ENCODE data around the gene ZFP36.

Gene ZFP36

DNA sequence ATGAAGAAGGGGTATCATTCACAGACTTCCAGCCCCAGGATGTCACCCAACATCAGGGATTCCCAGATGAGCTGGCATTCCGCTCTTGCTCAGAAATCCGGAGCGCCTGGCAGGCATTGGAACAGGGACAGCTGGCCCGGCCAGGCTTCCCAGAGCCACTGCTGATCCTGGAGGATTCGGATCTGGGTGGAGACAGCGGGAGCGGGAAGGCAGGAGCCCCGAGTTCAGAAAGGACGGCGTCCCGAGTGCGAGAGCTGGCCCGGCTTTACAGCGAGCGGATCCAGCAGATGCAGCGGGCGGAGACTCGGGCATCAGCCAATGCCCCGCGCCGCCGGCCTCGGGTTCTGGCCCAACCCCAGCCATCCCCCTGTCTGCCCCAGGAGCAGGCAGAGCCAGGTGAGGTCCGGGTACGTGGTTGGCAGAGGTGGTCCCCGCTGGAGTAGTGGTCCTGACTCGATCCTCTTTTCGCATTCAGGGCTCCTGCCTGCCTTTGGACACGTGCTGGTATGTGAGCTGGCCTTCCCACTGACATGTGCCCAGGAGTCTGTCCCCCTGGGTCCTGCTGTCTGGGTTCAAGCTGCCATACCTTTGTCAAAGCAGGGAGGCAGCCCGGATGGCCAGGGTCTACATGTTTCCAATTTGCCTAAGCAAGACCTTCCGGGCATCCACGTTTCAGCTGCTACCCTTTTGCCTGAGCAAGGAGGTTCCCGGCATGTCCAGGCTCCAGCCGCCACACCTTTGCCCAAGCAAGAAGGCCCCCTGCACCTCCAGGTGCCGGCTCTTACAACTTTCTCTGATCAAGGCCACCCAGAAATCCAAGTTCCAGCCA is 16.8 kb downstream of the ZFP36 start:
- DNase-seq = no peak

DNA sequence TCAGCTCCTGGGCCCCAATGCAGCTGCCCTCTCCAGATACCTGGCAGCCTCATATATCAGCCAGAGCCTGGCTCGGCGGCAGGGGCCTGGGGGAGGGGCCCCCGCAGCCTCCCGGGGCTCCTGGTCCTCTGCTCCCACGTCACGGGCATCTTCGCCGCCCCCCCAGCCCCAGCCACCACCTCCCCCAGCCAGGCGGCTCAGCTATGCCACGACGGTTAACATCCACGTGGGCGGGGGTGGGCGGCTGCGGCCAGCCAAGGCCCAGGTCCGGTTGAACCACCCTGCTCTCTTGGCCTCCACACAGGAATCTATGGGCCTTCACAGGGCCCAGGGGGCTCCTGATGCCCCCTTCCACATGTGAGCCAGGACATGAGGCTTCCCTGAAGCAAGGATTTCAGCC is 18.3 kb downstream of the ZFP36 start:
- DNase-seq = no peak

DNA sequence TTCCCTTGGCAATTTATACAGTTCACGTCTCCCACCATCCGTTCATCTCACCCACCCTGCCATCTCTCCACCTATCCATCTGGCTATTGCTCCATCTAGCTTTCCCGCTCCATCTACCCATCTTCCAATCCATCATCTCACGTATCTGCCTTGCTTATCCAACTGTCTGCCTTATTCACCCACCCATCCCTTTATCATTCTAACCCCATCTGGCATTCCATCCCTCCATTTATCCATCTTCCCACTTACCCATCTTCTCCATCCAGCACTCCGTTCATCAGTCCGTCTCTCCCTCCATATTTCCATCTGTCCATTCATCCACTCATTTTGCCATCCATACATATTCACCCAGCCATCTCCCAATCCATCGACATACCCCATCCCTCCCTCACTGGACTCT is 19.1 kb downstream of the ZFP36 start:
- DNase-seq = no peak

DNA sequence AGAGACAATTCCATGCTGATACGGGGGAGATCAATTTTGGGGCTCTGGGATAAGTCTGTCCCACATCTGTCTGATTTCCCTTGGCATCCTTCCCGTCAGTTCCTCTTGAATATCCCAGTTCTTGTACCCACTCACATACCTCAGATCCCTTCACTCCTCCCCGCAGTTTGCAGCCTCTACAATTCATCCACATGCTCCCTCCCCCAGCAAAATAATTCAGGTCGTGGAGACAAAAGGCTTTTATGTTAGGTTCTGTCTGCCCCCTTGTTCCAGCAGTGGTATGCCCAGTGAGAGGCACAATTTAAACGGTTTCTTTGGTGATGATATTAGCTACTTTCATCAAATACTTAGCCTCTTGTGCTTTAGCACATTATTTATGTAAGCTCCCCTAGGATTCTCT is 19.5 kb downstream of the ZFP36 start:
- DNase-seq = no peak

DNA sequence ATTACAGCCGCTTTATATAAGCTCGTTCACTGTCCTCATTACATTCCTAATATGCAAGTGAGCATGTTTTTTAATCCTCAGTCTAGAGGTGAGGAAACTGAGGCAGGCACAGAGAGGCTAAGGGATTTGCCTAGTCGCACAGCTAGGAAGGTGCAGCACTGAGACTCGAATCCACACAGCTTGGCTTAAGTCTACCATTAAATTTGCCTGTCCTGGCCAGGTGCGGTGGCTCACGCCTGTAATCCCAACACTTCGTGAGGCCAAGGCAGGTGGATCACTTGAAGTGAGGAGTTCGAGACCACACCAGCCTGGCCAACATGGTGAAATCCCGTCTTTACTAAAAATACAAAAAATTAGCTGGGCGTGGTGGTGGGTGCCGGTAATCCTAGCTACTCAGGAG is 21.1 kb downstream of the ZFP36 start:
- no peak for DNase-seq

DNA sequence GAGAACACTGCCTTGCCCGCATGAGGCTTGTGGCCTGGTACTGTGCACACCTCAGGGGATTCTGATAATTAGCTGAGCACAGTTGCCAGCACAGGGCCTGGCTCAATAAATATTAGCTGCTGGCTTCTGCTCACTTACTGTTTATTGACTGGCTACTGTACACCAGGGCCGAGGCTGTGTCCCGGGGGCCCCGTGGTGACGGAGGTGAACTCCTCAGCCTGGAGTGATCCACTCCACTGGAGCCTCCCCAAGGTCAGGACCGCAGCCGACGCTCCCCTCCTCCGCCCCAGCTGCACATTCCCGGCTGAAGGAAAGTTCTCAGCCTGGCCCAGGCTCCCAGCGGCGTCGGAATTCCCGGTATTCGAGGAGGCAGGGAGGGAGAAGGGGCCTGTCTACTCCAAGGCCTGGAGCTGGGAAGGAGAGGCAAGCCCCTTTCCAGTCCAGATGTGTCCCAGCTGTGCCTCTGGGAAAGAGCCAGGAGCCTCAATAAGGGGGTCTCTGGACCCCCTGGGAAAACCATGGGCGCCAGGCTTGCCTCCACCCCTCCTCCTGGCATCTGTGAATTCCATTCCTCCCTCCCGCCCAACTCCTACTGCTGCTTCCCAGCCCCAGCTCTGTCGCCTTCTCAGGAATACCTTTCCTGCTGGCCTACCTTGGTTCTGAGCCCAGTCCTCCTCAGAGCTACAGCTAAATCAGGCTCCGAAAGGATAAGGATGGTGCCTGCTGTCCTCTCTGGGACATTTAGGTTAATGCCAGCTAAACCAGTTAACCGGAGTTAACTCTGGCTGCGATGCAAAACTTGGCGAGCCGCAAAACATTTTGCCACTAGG is 21.9 kb downstream of the ZFP36 start:
- DNase-seq = no peak

DNA sequence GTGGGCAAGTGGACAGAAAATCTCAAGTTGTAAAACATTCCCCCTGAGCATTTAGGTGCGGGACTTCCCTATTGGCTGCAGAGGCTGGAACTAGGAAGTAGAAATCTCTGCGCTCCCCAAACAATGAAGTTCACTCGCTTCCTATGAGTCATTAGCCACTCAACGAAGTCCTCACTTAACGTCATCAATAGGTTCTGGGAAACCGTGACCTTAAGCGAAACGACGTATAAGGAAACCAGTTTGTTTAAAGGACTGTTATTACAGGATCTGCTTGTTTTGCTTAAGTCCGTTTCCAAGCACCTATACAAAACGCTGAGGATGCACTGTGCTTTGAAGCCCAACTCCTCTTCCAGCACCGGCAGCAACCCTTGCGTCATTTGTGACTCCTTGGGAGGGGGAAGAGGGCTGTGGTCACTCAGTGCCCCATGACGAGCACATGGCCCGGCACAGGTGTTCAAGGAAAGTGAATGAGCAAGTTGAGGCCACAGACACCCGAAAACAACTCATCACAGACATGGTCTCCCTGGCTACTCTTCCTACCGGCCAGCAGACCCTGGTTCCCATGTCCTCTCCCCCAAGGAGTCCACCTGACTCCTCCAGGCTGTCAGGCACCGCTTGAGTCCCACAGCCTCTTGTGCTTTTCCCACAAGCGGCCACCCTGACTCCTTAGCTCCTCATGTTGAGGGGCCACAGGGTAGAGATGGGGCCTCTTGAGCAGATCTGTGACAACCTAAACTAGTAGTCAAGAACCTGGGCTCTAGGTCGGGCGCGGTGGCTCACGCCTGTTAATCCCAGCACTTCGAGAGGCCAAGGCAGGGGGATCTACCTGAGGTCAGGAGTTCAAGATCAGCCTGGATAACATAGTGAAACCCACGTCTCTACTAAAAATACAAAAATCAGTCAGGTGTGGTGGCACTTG is 24.3 kb downstream of the ZFP36 start:
- DNase-seq = peak; percentile 92

DNA sequence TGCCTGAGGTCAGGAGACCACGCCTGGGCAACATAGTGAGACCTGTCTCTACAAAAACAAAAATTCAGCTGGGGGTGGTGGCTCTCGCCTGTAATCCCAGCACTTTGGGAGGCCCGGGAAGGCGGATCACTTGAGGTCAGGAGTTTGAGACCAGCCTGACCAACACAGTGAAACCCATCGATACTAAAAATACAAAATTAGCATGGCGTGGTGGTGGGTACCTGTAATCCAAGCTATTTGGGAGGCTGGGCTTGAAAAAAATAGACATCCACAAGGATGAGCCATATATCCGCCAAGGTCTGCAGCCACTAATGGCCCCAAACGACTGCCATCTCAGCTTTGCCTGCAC is 26.0 kb downstream of the ZFP36 start:
- no peak for DNase-seq

DNA sequence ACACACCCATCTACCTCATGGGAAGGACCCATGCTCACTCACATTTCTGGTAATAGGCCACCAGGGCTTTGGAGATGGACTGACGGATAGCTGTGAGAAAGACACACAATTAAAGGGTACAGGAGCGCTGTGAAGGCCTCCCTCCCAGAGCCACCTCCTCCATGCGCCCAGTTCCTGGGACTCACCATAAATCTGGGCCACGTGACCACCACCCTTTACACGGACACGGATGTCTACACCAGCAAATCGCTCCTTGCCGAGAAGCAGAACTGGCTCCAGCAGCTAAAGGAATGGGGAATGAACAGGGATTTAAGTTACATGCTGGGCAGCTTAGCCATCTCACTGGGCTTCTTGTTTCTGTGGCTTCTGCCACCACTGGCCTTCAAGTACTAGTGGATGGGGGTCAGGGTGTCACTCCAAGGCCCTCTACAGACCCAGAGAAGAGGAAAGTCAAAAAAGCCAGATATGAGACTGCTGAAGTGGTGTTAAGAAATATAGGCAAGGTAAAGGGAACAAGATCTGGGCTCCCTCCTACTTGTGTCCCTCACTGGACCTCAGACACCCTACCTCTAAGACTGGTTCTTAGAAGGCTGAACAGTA is 26.9 kb downstream of the ZFP36 start:
- no peak for DNase-seq

DNA sequence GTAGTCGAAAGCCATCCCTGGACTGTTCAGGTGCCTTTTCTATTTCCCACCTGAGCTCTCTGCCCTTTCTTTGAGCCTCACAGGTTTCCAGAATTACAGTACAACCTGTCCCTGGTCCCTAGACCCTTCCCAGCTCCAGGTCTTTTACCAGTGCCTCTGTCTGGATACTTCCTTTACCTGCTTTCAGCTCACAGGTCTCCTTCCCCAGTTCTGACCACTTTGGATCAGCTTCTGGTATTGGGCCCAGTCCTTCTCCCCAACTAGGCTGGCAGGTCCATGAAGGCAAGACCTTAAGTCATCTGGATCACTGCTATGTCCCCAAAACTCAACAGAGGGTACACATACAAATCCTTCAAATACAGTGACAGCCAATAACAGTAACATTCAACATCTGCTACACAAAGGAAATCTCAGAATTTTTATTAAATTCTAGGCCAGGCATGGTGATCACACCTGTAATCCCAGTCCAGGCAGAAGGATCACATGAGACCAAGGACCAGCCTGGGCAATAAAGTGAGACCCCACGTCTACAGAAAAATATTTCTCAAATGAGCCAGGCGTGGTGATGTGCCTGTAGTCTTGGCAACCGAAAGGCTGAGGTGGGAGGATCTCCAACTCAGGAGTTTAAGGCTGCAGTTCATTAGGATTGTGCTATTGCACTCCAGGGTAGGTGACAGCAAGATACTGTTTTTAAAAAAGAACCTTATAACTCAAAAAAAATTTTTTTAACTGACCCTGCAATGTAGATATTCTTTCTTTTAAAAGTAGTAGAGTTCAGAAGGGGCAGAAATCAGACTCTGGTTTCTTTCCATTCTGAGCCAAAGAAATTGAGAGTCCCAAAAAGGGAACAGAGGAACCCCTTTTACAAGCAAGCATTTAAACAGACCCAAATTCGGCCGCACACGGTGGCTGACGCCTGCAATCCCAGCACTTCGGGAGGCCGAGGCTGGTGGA is 27.8 kb downstream of the ZFP36 start:
- DNase-seq = no peak

DNA sequence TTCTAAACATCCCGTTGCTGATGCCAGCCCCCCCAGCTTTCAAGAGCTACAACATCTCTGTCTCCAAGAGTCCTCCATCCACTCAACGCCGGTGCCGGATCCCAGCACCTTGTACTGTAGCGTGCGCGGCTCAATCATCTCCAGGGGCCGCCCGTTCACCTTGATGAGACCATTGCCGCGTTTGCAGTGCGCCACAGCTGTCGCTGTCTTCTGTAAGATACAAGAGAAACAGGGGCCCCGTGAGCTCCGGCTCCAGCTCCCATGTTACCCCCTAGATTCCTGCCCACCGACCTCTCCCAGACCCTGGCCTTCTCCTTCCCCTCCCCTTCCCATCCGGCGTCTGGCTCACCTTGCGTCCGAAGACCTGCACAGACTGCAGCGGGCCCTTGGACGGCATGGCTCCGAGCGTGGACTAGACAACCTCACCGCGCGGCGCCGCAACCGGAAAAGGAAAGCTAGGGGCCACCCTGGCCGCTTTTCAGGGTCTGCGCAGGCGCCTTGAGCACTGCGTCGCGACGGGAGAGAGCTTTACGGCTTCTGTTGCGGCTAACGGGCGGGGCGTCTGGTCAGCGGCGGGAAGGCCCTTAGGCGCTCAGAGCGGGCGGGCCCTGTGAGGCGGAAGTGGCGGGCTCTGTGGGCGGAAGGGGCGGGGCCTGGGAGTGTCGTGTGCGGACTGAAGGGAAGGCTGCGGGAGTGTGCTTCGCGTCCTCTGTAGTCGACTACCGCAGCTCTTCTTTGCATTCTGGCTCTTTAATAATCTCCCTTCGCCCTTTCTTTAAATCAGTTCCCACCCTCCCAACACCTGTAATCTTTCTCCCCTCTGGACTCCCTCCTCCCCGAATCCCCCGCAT is 29.1 kb downstream of the ZFP36 start, which contains the start of gene RPS16:
TSS of gene RPS16 (minus strand) at position 451 of the 851 bp plus-strand sequence. CDS start at position 397, 54 bp downstream.
- DNase-seq = peak; percentile 99

DNA sequence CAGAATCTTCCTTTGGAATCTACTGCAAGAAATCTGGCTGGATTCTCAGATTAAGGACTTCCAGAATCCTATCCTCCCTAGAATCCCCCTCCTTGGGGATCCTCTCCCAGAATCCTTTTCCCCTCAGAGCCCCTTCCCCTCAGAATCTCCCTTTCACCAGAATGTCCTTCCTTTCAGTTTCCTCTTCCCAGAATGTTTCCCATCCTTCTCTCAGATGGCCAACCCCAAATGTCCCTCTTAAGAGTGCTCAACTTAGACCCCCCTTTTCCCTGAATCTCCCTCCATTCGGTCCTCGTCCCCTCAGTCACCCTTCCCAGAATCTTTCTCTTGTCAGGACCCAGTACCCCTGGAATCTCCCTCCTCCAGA is 29.7 kb downstream of the ZFP36 start:
- DNase-seq = no peak

DNA sequence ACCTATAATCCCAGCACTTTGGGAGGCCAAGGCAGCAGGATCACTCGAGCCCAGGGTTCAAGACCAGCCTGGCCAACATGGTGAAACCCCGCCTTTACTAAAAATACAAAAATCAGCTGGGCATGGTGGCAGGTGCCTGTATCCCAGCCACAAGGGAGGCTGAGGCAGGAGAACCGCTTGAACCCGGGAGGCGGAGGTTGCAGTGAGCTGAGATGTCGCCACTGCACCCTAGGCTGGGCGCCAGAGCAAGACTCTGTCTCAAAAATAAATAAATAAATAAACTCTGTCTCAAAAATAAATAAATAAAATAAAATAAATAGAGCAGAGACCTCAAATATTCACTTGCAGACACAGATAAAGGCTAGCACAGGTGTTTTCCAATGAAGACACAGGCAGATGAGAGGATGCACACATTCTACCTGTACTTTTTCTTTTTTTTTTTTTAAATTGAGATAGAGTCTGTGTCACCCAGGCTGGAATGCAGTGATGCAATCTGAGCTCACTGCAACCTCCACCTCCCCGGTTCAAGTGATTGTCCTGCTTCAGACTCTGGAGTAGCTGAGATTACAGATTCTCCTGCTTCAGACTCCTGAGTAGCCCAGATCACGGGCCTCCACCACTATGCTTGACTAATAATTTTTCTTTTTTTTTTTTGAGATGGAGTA is 31.8 kb downstream of the ZFP36 start:
- DNase-seq = no peak

DNA sequence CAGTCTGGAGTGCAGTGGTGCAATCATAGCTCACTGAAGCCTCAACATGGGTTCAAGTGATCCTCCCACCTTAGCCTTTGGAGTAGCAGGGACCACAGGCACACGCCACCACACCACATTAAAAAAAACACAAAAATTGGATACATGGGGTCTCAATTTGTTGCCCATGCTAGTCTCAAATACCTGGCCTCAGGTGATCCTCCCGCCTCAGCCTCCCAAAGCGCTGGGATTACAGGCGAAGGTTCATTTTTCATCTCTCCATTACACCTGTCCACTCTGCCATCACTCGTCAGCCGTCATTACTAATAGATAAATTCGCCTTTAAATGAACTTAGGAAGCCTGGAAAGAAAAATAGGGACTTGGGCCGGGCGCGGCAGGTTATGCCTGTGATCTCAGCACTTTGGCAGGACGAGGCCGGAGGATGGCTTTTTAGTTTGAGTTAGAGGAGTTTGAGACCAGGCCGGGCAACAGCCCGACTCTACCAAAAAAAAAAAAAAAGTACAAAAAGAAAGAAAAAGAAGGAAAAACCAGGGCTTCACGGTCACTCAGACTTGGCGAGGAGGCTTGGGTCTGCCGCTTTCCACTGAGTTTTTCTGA is 38.0 kb downstream of the ZFP36 start:
- DNase-seq = no peak

DNA sequence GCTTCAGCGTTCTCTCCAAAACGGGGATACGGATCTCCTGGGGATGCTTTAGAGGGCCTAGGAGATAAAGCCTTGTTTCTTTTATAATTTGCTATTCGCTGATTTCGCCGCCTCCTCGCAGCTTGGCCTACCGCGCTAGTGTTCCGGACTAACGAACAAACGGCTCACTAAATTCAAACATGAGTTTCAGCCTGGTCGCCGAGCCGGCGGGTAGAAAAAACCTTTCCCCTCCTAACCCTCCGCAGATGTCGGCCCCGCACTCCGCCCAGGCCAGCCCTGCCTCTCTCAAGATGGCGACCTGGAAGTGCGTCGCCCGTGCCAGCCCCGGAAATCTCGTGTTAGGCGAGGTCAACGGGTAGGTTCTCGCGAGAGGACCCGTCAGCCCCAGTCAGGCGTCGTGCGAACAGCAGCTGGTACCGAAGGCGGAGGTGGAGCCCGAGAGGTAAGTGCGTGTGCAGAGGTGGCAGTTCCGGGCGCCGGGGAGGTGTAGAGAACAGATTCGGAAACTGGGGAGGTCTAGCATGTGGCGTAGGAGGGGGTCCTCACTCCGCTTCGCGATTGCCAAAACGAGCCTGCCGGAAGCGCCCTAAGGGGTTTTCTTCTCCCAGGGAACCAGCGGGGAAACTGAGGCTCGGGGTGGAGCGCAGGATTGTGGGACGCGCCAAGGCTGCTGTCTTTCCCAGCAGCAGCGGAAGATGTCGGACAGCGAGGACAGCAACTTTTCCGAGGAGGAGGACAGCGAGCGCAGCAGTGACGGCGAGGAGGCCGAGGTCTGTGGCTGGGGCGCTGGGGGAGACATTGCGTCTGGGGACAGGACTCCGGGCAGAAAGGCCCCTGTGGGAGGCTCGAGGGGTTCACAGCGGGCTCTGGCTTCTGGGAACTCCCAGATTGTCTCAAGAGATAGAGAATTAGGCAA is 38.8 kb downstream of the ZFP36 start, which contains the start of gene SUPT5H:
TSS of gene SUPT5H (plus strand) at position 387 of the 916 bp plus-strand sequence. CDS start at position 696, 309 bp downstream.
- peak; percentile 99 for DNase-seq

DNA sequence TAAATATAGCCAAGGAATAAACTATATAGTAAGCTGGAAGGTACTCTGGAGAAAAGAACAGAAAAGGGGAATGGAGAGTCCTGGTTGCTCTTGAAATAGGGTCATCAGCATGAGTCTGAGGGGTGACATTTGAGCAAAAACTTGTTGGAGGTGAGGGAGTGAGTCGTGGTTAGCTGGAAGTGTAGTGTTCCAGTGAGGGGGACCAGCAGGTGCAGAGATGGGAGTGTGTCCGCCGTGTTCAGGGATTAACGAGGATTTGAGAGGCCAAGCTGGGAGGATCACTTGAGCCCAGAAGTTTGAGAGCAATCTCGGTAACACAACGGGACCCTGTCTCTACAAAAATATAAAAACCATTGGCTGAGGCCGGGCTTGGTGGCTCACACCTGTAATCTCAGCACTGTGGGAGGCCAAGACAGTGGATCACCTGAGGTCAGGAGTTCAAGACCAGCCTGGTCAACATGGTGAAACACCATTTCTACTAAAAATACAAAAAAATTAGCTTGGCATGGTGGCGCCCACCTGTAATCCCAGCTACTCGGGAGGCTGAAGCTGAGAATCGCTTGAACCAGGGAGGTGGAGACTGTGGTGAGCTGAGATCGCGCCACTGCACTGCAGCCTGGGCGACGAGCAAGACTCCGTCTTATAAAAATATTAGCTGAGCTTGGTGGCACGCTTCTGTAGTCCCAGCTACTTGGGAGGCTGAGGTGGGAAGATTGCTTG is 39.9 kb downstream of the ZFP36 start:
- no peak for DNase-seq

DNA sequence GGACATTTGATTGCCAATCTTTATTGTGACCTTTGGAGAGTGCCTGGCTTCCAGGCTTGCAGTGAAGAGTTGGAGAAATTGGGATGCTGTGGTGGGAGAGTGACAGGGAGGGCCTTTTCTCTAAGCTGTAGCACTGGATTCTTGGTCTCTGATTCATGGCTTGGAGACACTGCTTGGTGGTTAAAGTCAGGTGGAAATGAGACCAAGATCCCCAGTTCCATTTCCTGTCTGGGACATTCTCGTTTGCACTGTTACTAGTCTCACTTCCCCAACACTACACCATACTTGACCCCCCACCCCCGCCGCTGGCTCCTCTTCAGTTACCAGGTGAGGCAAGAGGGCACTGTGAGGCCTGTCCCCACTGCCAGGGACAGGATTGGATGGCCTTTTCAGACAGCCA is 41.6 kb downstream of the ZFP36 start:
- DNase-seq = peak; percentile 34

All from activated CD4-positive, alpha-beta T cell treated with anti-CD3 and anti-CD28 coated beads, Interleukin-2, amount 50 U/mL, for 16 hours (primary cell).